Osteocyte (in vitro differentiated cells): ENCODE measurements around the gene IGSF9. TPM values are rescaled to one million over a fixed set of nuclear protein-coding genes. Genes with fewer than 3 reads are reported as not detected.

Experiments
- DNase-seq: peaks from one replicate; pipeline ENCODE4 v3.0.0; 2021; ENCODE audit warnings: mixed read lengths; ENCODE audit not compliant: unreplicated experiment; ENCODE audit errors: extremely low spot score
- H3K27ac Mint-ChIP-seq: one replicate; pipeline ENCODE4 v1.8.0; 2021; ENCODE audit warnings: mild to moderate bottlenecking, mixed read lengths; ENCODE audit not compliant: unreplicated experiment
- H3K27me3 Mint-ChIP-seq: one replicate; pipeline ENCODE4 v1.8.0; 2021; ENCODE audit warnings: mixed read lengths; ENCODE audit not compliant: unreplicated experiment
- H3K36me3 Mint-ChIP-seq: one replicate; pipeline ENCODE4 v1.8.0; 2021; ENCODE audit warnings: mixed read lengths; ENCODE audit not compliant: unreplicated experiment
- H3K4me1 Mint-ChIP-seq: one replicate; pipeline ENCODE4 v1.8.0; 2021; ENCODE audit warnings: mixed read lengths; ENCODE audit not compliant: unreplicated experiment
- H3K4me3 Mint-ChIP-seq: one replicate; pipeline ENCODE4 v1.8.0; 2021; ENCODE audit warnings: mild to moderate bottlenecking, moderate library complexity, mixed read lengths; ENCODE audit not compliant: unreplicated experiment
- H3K9me3 Mint-ChIP-seq: one replicate; pipeline ENCODE4 v1.8.0; 2021; ENCODE audit warnings: mixed read lengths; ENCODE audit not compliant: unreplicated experiment
- microRNA-seq: library from miRNA; unstranded; fragments of <30 nt; microRNA quantifications from one replicate; pipeline ENCODE4 v1.1.0, GENCODE V29; 2020; ENCODE audit not compliant: unreplicated experiment
- total RNA-seq: library from RNA; stranded (reverse); gene quantifications from 2 replicates; pipeline ENCODE4 v1.2.1, GENCODE V29; 2021
- TF ChIP-seq, protein P1 (sequence below): fragments of 200-600 bp; sonication (generic); IDR thresholded peaks from 2 replicates; pipeline ENCODE4 v1.5.0; 2021; ENCODE audit warnings: antibody characterized with exemption, mild to moderate bottlenecking, moderate library complexity

Gene IGSF9
- total RNA-seq, 1 donor from 2014 or later: not detected

DNA sequence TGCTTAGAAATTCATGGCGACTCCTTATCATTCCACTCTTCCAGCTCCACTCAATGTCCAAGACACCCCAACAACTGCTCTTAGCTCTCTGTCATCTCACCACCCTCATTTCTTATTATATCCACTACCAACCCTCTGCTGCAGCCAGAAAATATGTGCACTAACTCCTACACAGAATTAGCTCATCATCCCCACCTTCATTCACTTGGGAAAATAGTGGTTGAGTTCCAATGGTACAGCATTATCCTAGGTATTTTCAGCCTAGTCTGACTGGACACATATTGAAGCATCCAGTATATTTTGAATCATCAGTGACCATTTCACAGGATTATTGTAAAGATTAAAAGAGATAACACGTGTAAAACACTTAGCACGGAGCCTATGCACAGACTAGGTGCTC, 66.3 kb downstream of the IGSF9 start:
- Mint-ChIP-seq H3K27me3 (no peaks in the 10 kb centered on the region), H3K36me3 (no peaks in the 10 kb centered on the region), H3K4me1 (no peaks in the 10 kb centered on the region), H3K9me3 (no peaks in the 10 kb centered on the region), H3K4me3 (no peak overlapping the region), H3K27ac (no peak overlapping the region)
- TF ChIP-seq, protein P1, sequence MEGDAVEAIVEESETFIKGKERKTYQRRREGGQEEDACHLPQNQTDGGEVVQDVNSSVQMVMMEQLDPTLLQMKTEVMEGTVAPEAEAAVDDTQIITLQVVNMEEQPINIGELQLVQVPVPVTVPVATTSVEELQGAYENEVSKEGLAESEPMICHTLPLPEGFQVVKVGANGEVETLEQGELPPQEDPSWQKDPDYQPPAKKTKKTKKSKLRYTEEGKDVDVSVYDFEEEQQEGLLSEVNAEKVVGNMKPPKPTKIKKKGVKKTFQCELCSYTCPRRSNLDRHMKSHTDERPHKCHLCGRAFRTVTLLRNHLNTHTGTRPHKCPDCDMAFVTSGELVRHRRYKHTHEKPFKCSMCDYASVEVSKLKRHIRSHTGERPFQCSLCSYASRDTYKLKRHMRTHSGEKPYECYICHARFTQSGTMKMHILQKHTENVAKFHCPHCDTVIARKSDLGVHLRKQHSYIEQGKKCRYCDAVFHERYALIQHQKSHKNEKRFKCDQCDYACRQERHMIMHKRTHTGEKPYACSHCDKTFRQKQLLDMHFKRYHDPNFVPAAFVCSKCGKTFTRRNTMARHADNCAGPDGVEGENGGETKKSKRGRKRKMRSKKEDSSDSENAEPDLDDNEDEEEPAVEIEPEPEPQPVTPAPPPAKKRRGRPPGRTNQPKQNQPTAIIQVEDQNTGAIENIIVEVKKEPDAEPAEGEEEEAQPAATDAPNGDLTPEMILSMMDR: no peak
- no peak for DNase-seq

DNA sequence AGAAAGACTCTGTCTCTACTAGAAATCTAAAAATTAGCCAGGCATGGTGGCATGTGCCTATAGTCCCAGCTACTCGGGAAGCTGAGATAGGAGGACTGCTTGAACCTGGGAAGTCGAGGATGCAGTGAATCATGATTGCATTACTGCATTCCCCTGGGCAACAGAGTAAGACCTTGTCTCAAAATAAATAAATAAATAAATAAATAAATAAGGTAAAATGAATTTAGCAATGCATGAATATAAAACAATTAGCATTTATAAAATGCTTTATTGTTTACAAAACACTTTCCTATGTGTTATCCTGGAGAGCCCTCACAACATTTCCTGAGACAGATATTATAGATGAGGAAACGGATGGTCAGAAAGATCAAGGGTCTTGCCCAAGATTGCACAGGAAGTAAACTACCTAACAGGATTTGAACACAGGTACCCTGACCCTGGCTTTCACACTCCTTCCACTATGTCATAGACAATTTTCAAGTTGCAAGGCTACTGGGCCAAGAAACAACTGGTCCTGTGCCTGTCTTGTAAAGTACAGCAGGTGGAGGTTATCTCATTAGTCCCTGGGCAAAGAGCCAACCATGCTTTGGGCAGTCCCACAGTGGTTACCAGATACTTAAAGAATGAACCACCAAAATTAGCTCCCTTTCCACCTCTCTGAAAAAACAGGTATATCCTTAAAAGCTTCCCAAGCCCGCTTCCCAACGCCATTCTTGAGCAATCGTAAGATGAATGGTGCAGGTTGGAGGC, 67.5 kb downstream of the IGSF9 start:
- Mint-ChIP-seq H3K27ac (no peak overlapping the region), H3K9me3 (no peaks in the 10 kb centered on the region), H3K4me3 (no peak overlapping the region), H3K27me3 (no peaks in the 10 kb centered on the region), H3K4me1 (no peaks in the 10 kb centered on the region), H3K36me3 (peaks cover 2% of the 10 kb centered on the region)
- DNase-seq: no peak
- TF ChIP-seq, protein P1: no peak

Small RNAs within 50 kb of the gene (microRNA-seq; reads per million reads assigned to microRNA genes)
- not detected for gene MIR4259

Other genes starting within 250 kb of the IGSF9 start
- gene CRP, start 231.0 kb downstream of the IGSF9 start, total RNA-seq: not detected in 2 replicates
- 10.5 and 16.5 TPM in 2 replicates for gene DUSP23, start 164.7 kb downstream of the IGSF9 start, total RNA-seq
- gene FCRL6, start 143.3 kb downstream of the IGSF9 start, total RNA-seq: not detected in 2 replicates
- gene SLAMF8, start 118.7 kb downstream of the IGSF9 start, total RNA-seq: not detected in 2 replicates
- not detected in 2 replicates for gene VSIG8, start 83.0 kb downstream of the IGSF9 start, total RNA-seq
- gene CFAP45, start 45.4 kb downstream of the IGSF9 start, total RNA-seq: 0.52 and 0.83 TPM in 2 replicates
- gene TAGLN2, start 20.1 kb downstream of the IGSF9 start, total RNA-seq: 161 and 169 TPM in 2 replicates
- not detected in 2 replicates for gene SLAMF9, start 8.6 kb upstream of the IGSF9 start, total RNA-seq
- 7.6 and 7.7 TPM in 2 replicates for gene PIGM, start 86.4 kb upstream of the IGSF9 start, total RNA-seq
- gene KCNJ10, start 124.5 kb upstream of the IGSF9 start, total RNA-seq: not detected in 2 replicates
- gene KCNJ9, start 135.9 kb upstream of the IGSF9 start, total RNA-seq: not detected in 2 replicates
- gene IGSF8, start 153.0 kb upstream of the IGSF9 start, total RNA-seq: 24.0 and 26.6 TPM in 2 replicates
- 8.2 and 8.5 TPM in 2 replicates for gene ATP1A2, start 170.1 kb upstream of the IGSF9 start, total RNA-seq
- not detected in 2 replicates for gene ATP1A4, start 206.0 kb upstream of the IGSF9 start, total RNA-seq
- not detected in 2 replicates for gene CASQ1, start 245.0 kb upstream of the IGSF9 start, total RNA-seq